Neural cell (in vitro differentiated cells): Measurements from ENCODE around the gene MTA1. TPM values are rescaled to one million over a fixed set of nuclear protein-coding genes. Genes with fewer than 3 reads are reported as not detected.

Experiments
- H2AFZ ChIP-seq: fragments of 200-600, 300-800 bp; sonication (generic), shearing (Covaris generic); 2 replicates; pipeline ENCODE4 v1.6.0; 2014; ENCODE audit warnings: low read depth, mild to moderate bottlenecking, antibody characterized with exemption, low read length, moderate library complexity
- H3F3A ChIP-seq: fragments of 200-600 bp; shearing (Covaris generic); 2 replicates; pipeline ENCODE4 v1.6.1; 2016; ENCODE audit warnings: mild to moderate bottlenecking, moderate library complexity, mixed read lengths, antibody characterized with exemption, low read length; ENCODE audit not compliant: insufficient read depth, poor library complexity, severe bottlenecking
- H3K27ac ChIP-seq: fragments of 200-600, 300-800 bp; sonication (generic), shearing (Covaris generic); 2 replicates; pipeline ENCODE4 v1.5.1; 2014; ENCODE audit warnings: mild to moderate bottlenecking, low read length, moderate library complexity
- H3K27me3 ChIP-seq: fragments of 300-800, 200-600 bp; sonication (generic), shearing (Covaris generic); 2 replicates; pipeline ENCODE4 v1.6.0; 2014; ENCODE audit warnings: mild to moderate bottlenecking, low read depth, low read length, moderate library complexity; ENCODE audit not compliant: insufficient read depth
- H3K36me3 ChIP-seq: fragments of 300-800, 200-600 bp; sonication (generic), shearing (Covaris generic); 2 replicates; pipeline ENCODE4 v1.5.1; 2014; ENCODE audit warnings: mild to moderate bottlenecking, antibody characterized with exemption, low read length, moderate library complexity; ENCODE audit not compliant: insufficient read depth
- H3K4me2 ChIP-seq: fragments of 300-800, 200-600 bp; sonication (generic), shearing (Covaris generic); 2 replicates; pipeline ENCODE4 v1.6.0; 2014; ENCODE audit warnings: mild to moderate bottlenecking, low read length
- H3K4me3 ChIP-seq: fragments of 300-800, 200-600 bp; sonication (generic), shearing (Covaris generic); 2 replicates; pipeline ENCODE4 v1.5.1; 2014; ENCODE audit warnings: mild to moderate bottlenecking, low read length, moderate library complexity
- H3K79me2 ChIP-seq: fragments of 200-600 bp; shearing (Covaris generic); replicated peaks from 2 replicates; pipeline ENCODE4 v1.6.0; 2014; ENCODE audit warnings: mild to moderate bottlenecking, low read length, moderate library complexity; ENCODE audit not compliant: insufficient read depth
- H3K9ac ChIP-seq: fragments of 300-800, 200-600 bp; sonication (generic), shearing (Covaris generic); 2 replicates; pipeline ENCODE4 v1.6.1; 2016; ENCODE audit warnings: mild to moderate bottlenecking, low read length, mixed read lengths
- H3K9me2 ChIP-seq: fragments of 200-600 bp; shearing (Covaris generic); 2 replicates; pipeline ENCODE4 v1.6.1; 2016; ENCODE audit warnings: mild to moderate bottlenecking, low read length, mixed read lengths; ENCODE audit not compliant: insufficient read depth
- H3K9me3 ChIP-seq: fragments of 200-600, 300-800 bp; sonication (generic), shearing (Covaris generic); 2 replicates; pipeline ENCODE4 v1.6.1; 2016; ENCODE audit warnings: mild to moderate bottlenecking, mixed run types, low read length, moderate library complexity, mixed read lengths
- H4K20me1 ChIP-seq: fragments of 200-600 bp; shearing (Covaris generic); 2 replicates; pipeline ENCODE4 v1.6.1; 2016; ENCODE audit warnings: mild to moderate bottlenecking, mixed run types; ENCODE audit not compliant: insufficient read depth
- CTCF ChIP-seq: fragments of 450-650 bp; IDR thresholded peaks from 2 replicates; pipeline ENCODE4 v1.5.1; 2014; ENCODE audit warnings: antibody characterized with exemption, mild to moderate bottlenecking, moderate library complexity; ENCODE audit not compliant: poor library complexity, severe bottlenecking
- EP300 ChIP-seq: fragments of 450-650 bp; conservative IDR thresholded peaks from 2 replicates; pipeline ENCODE4 v1.6.1; 2014; ENCODE audit warnings: antibody characterized with exemption, mild to moderate bottlenecking, moderate library complexity; ENCODE audit not compliant: poor library complexity, severe bottlenecking
- MXI1 ChIP-seq: fragments of 450-650 bp; conservative IDR thresholded peaks from 2 replicates; pipeline ENCODE4 v1.6.1; 2014; ENCODE audit warnings: antibody characterized with exemption, mild to moderate bottlenecking; ENCODE audit not compliant: poor library complexity, severe bottlenecking
- RAD21 ChIP-seq: fragments of 450-650 bp; conservative IDR thresholded peaks from 2 replicates; pipeline ENCODE4 v1.6.1; 2014; ENCODE audit warnings: antibody characterized with exemption, mild to moderate bottlenecking, moderate library complexity
- SMC3 ChIP-seq: fragments of 450-650 bp; conservative IDR thresholded peaks from 2 replicates; pipeline ENCODE4 v1.6.1; 2014; ENCODE audit warnings: antibody characterized with exemption, mild to moderate bottlenecking, moderate library complexity; ENCODE audit not compliant: poor library complexity
- polyA plus RNA-seq: library from polyadenylated mRNA; depleted of rRNA; stranded (reverse); fragments of >200 nt; gene quantifications from 2 replicates; pipeline ENCODE4 v1.2.3, GENCODE V29; 2014
- TF ChIP-seq, protein P1 (sequence below): IDR thresholded peaks from 2 replicates; pipeline ENCODE4 v1.6.1; 2012; ENCODE audit warnings: borderline replicate concordance

Gene MTA1
- polyA plus RNA-seq, 1 donor from 2014 or later: 94.0 TPM

DNA sequence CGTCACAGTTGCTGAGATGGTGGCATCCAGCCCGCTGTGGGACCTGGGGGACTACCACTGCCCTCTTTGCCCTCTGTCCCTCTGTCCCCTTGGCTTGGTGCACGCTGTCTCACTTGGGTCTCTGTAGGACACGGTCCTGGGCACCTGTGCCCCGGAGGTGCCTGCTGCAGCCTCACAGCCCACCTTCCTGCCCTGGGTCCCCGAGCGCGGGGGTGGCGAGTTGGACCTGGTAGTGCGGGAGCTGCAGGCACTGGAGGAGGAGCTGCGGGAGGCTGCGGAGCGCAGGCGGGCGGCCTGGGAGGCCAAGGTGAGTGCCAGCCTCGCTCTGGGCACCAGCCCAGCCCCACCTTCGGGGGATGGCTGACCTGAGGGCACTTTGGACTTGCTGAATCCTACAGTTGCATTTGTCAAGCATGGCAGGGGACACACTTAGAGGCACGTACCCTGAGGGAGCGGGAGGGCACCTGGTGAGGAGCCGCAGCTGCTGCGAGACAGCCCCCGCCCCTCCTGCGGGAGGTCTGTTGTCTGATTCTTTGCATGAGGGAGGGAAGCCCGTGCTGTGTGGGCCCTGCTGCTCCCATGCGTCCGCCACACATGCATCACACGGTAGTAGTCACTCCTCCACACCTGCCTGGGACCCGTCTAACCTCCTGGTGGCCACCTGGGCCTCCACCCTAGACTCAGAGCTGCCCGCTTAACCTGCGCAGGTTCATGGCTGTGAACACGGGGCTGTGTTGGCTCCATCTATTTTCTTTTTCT lies 78.2 kb downstream of the MTA1 start:
- Histone ChIP-seq H3K4me2 (no peak overlapping the region), H4K20me1 (no peaks in the 10 kb centered on the region), H3K9ac (no peak overlapping the region), H3K79me2 (no peaks in the 10 kb centered on the region), H2AFZ (no peak overlapping the region), H3K4me3 (no peak overlapping the region), H3K27ac (no peak overlapping the region), H3K27me3 (no peaks in the 10 kb centered on the region), H3K9me2 (no peaks in the 10 kb centered on the region), H3K9me3 (no peaks in the 10 kb centered on the region), H3K36me3 (no peaks in the 10 kb centered on the region), H3F3A (no peaks in the 10 kb centered on the region)
- no peak for TF ChIP-seq RAD21

DNA sequence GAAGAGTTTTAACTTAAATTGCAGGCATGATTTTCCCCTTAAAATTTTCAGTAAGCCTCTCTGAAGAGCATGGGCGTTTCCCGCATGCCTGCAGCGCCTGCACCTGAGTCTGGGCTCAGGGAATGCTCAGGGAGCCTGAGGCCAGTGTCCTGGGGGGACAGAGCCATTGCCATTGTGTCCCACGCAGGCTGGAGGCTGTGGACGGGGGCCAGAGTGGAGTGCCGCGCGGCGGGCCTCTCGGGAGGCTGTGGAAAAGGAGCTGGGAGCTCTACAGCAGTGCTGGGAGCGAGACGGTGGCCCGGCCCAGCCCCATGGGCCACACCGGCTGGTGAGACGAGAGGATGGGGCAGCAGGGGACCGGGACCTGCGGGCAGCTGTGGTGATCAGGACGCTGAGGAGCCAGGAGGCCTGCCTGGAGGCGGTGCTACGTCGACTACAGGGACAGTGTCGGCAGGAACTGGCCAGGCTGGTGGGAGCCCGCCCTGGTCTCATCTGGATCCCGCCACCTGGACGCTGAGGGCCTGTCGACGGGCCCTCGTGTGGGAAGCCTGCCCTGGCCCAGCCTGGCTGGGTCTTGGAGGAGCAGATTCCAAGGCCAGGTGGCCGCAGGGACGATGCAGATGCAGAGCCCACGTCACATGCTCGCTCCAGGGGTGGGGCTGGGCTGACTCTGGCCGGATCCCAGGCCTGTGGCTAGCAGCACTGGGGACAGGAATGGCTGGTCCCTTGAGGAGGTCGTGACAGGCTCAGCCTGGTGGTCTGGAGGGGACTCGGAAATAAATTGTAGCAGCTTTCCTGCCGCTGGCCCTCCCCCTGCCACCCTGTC lies 79.0 kb downstream of the MTA1 start:
- Histone ChIP-seq H3K9me3 (no peaks in the 10 kb centered on the region), H3K4me3 (no peak overlapping the region), H3K36me3 (no peaks in the 10 kb centered on the region), H3K79me2 (no peaks in the 10 kb centered on the region), H3K9ac (no peak overlapping the region), H4K20me1 (no peaks in the 10 kb centered on the region), H3K4me2 (no peak overlapping the region), H3K27me3 (no peaks in the 10 kb centered on the region), H3K27ac (no peak overlapping the region), H3F3A (no peaks in the 10 kb centered on the region), H2AFZ (no peak overlapping the region), H3K9me2 (no peaks in the 10 kb centered on the region)
- no peak for TF ChIP-seq CTCF
- TF ChIP-seq, protein P1, sequence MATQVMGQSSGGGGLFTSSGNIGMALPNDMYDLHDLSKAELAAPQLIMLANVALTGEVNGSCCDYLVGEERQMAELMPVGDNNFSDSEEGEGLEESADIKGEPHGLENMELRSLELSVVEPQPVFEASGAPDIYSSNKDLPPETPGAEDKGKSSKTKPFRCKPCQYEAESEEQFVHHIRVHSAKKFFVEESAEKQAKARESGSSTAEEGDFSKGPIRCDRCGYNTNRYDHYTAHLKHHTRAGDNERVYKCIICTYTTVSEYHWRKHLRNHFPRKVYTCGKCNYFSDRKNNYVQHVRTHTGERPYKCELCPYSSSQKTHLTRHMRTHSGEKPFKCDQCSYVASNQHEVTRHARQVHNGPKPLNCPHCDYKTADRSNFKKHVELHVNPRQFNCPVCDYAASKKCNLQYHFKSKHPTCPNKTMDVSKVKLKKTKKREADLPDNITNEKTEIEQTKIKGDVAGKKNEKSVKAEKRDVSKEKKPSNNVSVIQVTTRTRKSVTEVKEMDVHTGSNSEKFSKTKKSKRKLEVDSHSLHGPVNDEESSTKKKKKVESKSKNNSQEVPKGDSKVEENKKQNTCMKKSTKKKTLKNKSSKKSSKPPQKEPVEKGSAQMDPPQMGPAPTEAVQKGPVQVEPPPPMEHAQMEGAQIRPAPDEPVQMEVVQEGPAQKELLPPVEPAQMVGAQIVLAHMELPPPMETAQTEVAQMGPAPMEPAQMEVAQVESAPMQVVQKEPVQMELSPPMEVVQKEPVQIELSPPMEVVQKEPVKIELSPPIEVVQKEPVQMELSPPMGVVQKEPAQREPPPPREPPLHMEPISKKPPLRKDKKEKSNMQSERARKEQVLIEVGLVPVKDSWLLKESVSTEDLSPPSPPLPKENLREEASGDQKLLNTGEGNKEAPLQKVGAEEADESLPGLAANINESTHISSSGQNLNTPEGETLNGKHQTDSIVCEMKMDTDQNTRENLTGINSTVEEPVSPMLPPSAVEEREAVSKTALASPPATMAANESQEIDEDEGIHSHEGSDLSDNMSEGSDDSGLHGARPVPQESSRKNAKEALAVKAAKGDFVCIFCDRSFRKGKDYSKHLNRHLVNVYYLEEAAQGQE: no peak
- TF ChIP-seq EP300: no peak
- TF ChIP-seq SMC3: no peak
- no peak for TF ChIP-seq MXI1
